Upper lobe of right lung (tissue), 1 donor: Measurements from ENCODE around the gene PRKAG3. TPM values are rescaled to one million over a fixed set of nuclear protein-coding genes. Genes with fewer than 3 reads are reported as not detected.

ENCODE experiments used
- ATAC-seq: fragments of 200-7000 bp; cut with Tn5 transposase; one replicate; pipeline ENCODE4 v1.9.1; 2020; ENCODE audit warnings: mild to moderate bottlenecking, moderate library complexity
- DNase-seq: peaks from one replicate; pipeline ENCODE4 v3.0.0-alpha.2; 2020
- H3K27ac ChIP-seq: fragments of 200-600 bp; one replicate; pipeline ENCODE4 v1.8.0; 2022
- H3K27me3 ChIP-seq: fragments of 200-600 bp; one replicate; pipeline ENCODE4 v1.8.0; 2022; ENCODE audit warnings: mild to moderate bottlenecking
- H3K36me3 ChIP-seq: fragments of 200-600 bp; one replicate; pipeline ENCODE4 v1.8.0; 2022
- H3K4me1 ChIP-seq: fragments of 200-600 bp; one replicate; pipeline ENCODE4 v1.8.0; 2022
- H3K4me3 ChIP-seq: fragments of 200-600 bp; one replicate; pipeline ENCODE4 v1.8.0; 2022; ENCODE audit warnings: mild to moderate bottlenecking
- H3K9me3 ChIP-seq: fragments of 200-600 bp; one replicate; pipeline ENCODE4 v1.8.0; 2022
- intact Hi-C: fragments of 100-400 bp; cut with DNase I; formaldehyde crosslinking; loops from one replicate; pipeline ENCODE4 v1.11.0; 2022
- total RNA-seq: library from RNA; stranded (reverse); fragmentation: NEBNext Ultra II Directional; extraction: Animal tissue kit (Norgen Biotek cat#: 25700); gene quantifications from one replicate; pipeline ENCODE4 v1.2.1, GENCODE V29; 2021
- TF ChIP-seq, protein P1 (sequence below): fragments of 200-600 bp; IDR thresholded peaks from one replicate; pipeline ENCODE4 v1.8.0; 2022; ENCODE audit warnings: antibody characterized with exemption
- donor health status: DM: no; HTN: yes; CAD: no; lungs with severe emphysema.

PRKAG3 gene
- total RNA-seq, 1 donor from 2014 or later, result not detected

DNA sequence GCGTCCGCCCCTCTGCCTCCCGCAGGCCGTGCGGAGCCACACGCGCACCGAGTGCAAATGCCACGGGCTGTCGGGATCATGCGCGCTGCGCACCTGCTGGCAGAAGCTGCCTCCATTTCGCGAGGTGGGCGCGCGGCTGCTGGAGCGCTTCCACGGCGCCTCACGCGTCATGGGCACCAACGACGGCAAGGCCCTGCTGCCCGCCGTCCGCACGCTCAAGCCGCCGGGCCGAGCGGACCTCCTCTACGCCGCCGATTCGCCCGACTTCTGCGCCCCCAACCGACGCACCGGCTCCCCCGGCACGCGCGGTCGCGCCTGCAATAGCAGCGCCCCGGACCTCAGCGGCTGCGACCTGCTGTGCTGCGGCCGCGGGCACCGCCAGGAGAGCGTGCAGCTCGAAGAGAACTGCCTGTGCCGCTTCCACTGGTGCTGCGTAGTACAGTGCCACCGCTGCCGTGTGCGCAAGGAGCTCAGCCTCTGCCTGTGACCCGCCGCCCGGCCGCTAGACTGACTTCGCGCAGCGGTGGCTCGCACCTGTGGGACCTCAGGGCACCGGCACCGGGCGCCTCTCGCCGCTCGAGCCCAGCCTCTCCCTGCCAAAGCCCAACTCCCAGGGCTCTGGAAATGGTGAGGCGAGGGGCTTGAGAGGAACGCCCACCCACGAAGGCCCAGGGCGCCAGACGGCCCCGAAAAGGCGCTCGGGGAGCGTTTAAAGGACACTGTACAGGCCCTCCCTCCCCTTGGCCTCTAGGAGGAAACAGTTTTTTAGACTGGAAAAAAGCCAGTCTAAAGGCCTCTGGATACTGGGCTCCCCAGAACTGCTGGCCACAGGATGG lies 42.0 kb upstream of the PRKAG3 start:
- Histone ChIP-seq H3K4me3 (no peak overlapping the region), H3K27me3 (peaks cover 78% of the 10 kb centered on the region), H3K36me3 (no peaks in the 10 kb centered on the region), H3K27ac (no peak overlapping the region), H3K4me1 (peaks cover 17% of the 10 kb centered on the region), H3K9me3 (no peaks in the 10 kb centered on the region)
- TF ChIP-seq, protein P1, sequence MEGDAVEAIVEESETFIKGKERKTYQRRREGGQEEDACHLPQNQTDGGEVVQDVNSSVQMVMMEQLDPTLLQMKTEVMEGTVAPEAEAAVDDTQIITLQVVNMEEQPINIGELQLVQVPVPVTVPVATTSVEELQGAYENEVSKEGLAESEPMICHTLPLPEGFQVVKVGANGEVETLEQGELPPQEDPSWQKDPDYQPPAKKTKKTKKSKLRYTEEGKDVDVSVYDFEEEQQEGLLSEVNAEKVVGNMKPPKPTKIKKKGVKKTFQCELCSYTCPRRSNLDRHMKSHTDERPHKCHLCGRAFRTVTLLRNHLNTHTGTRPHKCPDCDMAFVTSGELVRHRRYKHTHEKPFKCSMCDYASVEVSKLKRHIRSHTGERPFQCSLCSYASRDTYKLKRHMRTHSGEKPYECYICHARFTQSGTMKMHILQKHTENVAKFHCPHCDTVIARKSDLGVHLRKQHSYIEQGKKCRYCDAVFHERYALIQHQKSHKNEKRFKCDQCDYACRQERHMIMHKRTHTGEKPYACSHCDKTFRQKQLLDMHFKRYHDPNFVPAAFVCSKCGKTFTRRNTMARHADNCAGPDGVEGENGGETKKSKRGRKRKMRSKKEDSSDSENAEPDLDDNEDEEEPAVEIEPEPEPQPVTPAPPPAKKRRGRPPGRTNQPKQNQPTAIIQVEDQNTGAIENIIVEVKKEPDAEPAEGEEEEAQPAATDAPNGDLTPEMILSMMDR, result no peak
- ATAC-seq, result no peak
- intact Hi-C loops, result no loop called here
- no peak for DNase-seq

DNA sequence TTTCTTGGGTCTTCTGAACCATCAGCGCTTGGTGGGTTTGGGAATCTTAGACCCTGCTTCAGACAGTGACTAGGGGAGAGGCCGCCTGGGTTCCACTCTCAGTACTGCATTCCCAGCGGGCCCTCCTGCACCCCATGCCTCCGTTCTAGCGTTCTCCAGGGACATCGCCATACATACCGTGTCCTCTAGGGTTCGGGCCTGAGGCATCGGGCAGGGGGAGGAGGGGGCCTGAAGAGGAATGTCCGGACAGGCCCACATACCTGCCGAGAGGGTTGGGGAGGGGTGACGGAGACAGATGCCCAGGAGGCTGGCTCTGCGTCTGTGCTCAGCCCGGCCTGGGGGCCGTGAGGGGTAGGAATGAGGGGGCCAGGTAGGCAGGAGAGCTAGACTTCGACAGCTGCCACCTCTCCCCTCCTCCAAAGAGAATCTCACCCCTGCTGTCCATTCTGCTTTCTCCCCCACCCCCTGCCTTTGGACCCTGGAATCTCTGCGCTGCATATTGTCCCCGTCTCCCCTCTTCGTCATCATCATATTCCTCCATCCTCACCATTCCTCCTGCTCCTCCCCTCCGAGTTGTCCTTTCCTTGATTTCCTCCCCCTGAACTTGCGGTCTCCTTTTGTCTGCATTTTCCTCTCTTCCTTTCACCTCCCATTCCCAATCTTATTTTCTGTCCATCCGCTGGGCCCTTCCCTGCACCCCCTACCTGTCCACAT lies 41.2 kb upstream of the PRKAG3 start:
- TF ChIP-seq, protein P1, result no peak
- no peaks in the 10 kb centered on the region for H3K36me3 ChIP-seq
- intact Hi-C loops, result no loop called here
- DNase-seq, result no peak
- H3K9me3 ChIP-seq, result no peaks in the 10 kb centered on the region
- peaks cover 71% of the 10 kb centered on the region for H3K27me3 ChIP-seq
- ATAC-seq, result no peak
- H3K4me3 ChIP-seq, result no peak overlapping the region
- H3K4me1 ChIP-seq, result peaks cover 17% of the 10 kb centered on the region
- H3K27ac ChIP-seq, result no peak overlapping the region

DNA sequence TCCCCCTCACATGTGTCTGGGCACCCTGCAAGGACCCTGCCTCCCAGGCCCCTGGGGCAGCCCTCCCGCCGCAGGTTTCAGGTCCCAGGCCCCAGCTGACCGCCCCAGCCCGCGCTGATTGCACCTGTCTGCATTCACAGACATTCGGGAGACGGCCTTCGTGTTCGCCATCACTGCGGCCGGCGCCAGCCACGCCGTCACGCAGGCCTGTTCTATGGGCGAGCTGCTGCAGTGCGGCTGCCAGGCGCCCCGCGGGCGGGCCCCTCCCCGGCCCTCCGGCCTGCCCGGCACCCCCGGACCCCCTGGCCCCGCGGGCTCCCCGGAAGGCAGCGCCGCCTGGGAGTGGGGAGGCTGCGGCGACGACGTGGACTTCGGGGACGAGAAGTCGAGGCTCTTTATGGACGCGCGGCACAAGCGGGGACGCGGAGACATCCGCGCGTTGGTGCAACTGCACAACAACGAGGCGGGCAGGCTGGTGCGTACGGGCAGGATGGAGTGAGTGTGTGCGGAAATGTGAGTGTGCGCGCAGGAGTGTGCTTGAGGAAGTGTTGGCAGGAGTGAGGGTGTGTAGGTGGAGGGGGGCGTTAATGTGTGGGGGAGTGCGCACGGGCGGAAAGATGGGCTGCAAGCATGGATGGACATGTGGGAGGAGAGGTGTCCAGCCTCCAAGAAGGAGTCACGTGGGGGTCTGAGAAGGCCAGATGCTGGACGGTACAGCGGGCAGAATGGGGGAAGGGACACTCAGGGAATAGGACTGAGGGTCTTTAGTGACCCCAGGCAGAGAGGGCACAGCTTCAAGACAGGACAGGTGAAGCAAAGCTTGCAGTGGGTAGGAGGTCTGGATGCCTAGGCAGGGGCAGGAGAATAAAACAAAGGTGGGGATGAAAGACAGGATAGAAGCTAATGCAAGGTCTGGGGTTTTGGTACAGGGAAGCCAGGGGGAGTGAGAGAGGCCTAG lies 40.0 kb upstream of the PRKAG3 start:
- Histone ChIP-seq H3K36me3 (no peaks in the 10 kb centered on the region), H3K9me3 (no peaks in the 10 kb centered on the region), H3K4me3 (peak overlapping the region; percentile 28), H3K27ac (no peak overlapping the region), H3K4me1 (peaks cover 14% of the 10 kb centered on the region), H3K27me3 (peaks cover 59% of the 10 kb centered on the region)
- intact Hi-C loops, result no loop called here
- peak; percentile 3 for ATAC-seq
- no peak for DNase-seq
- TF ChIP-seq, protein P1, result no peak

DNA sequence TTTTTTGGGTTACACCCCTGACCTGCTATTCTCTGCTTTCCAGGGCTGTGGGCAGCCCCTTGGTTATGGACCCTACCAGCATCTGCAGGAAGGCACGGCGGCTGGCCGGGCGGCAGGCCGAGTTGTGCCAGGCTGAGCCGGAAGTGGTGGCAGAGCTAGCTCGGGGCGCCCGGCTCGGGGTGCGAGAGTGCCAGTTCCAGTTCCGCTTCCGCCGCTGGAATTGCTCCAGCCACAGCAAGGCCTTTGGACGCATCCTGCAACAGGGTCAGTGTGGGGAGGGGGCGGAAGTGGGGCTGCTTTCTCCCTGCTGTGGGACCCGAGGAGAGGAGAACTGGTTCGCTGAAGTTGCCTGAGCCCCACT lies 39.4 kb upstream of the PRKAG3 start:
- peak overlapping the region; percentile 28 for H3K4me3 ChIP-seq
- no peak overlapping the region for H3K27ac ChIP-seq
- H3K27me3 ChIP-seq, result peaks cover 54% of the 10 kb centered on the region
- intact Hi-C loops, result no loop called here
- H3K9me3 ChIP-seq, result no peaks in the 10 kb centered on the region
- peak; percentile 7 for ATAC-seq
- DNase-seq, result no peak
- TF ChIP-seq, protein P1, result no peak
- H3K36me3 ChIP-seq, result no peaks in the 10 kb centered on the region
- H3K4me1 ChIP-seq, result peaks cover 14% of the 10 kb centered on the region

DNA sequence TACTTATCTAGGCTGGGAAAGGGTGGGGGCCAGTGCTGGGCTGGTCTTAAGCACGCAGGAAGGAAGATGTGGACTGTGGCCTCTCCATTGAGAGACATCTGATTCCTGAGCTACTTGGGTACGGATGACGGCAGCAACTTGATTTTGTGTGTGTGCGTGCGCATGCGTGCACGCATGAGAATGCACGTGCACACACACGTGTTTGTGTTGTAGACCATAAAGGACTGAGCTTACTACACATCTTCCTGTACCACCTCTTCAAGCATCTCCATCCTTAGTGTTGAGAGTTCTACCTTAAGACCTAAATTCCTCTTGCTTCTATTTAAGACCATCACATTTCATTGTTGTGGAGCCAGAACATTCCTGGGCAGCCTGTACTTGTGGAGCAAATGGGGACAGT lies 37.5 kb upstream of the PRKAG3 start:
- TF ChIP-seq, protein P1, result no peak
- H3K36me3 ChIP-seq, result no peaks in the 10 kb centered on the region
- H3K27ac ChIP-seq, result no peak overlapping the region
- no peak overlapping the region for H3K4me3 ChIP-seq
- peaks cover 51% of the 10 kb centered on the region for H3K27me3 ChIP-seq
- DNase-seq, result no peak
- H3K9me3 ChIP-seq, result no peaks in the 10 kb centered on the region
- peaks cover 14% of the 10 kb centered on the region for H3K4me1 ChIP-seq
- no peak for ATAC-seq
- intact Hi-C loops, result no loop called here
